Activated CD8-positive, alpha-beta memory T cell treated with anti-CD3 and anti-CD28 coated beads, Interleukin-2, amount 50 U/mL, for 4 hours (primary cell): ENCODE results near the gene FADS6.
A peak's percentile ranks its signal among the peaks of the same experiment; 100 is the strongest.
"Not testable (repeated sequence)": the region's sequence is repeated elsewhere in the genome, so short reads cannot be mapped to it uniquely, and the experiment has no call there.

Source experiments
- DNase-seq: peaks from one replicate; pipeline ENCODE4 v3.0.0-alpha.2; 2020

The FADS6 gene

GRCh38 chr17:74882517-74883240 is 10.8 kb downstream of the FADS6 start:
- DNase-seq: no peak

GRCh38 chr17:74881073-74881472 is 12.4 kb downstream of the FADS6 start:
- no peak for DNase-seq

DNA sequence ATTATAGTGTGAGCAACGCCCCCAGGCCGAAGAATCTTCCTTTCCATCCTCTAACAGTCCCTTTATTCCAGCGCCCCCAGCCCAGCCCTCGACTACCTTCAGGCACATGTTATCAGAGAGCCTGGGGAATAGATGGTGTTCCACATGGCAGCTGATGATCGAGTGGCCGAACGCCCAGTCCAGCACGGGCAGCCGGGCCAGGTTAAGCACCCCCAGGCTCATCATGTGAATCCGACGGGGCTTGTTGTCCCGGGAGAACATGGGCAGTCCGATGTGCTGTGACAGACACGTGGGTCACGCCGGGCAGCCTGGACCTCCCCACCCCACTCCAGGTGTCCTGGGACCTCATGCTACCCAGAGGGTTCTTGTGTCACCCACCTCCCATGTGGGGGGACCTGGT is 14.1 kb downstream of the FADS6 start:
- DNase-seq: no peak

- DNase-seq: no peak
These were observed 14.8 kb downstream of the FADS6 start for GRCh38 chr17:74878658-74879057.

DNA sequence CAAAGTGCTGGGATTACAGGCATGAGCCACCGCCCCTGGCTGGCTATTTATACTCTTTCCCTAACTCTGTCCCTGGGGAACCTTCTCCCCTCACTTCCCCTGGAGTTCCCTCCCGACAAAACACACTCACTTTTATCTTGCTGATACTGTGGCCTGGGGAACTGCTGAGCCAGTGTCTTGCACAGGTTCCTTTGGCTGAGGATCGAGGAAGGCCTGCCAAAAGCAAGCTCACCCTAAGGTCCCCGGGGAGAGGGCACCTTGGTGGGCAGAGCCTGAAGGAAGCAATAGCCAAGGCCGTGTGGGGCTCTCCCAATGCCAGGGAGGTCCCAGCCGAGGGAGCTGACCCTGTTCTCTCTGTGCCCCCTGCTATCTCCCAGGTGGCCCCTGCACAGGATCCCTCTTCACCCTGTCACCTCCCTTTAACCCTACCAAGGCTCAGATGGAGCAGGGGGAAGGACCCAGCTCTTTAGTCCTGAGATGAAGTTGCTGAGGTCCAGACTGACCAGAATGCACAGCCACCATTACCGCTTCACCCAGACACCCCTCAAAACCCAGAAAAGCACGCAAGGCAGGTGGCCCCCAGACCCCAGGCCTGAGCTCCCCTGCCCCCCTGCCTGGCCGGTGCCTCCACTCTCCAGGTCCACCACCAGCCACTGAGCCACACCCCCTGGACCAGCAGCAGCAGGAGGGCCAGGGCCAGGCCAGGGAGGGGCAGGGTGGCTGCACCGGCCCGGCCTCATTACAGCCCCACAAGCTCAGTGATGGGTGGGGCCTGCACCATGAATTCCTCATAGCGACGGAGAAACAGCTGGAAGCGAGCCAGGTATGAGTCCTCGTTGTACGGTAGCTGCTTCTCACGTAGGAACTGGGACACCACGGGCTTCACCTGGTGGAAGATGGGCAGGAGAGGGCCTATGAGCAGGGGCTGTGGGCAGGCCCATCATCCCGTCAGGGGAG is 15.6 kb downstream of the FADS6 start:
- no peak for DNase-seq

DNA sequence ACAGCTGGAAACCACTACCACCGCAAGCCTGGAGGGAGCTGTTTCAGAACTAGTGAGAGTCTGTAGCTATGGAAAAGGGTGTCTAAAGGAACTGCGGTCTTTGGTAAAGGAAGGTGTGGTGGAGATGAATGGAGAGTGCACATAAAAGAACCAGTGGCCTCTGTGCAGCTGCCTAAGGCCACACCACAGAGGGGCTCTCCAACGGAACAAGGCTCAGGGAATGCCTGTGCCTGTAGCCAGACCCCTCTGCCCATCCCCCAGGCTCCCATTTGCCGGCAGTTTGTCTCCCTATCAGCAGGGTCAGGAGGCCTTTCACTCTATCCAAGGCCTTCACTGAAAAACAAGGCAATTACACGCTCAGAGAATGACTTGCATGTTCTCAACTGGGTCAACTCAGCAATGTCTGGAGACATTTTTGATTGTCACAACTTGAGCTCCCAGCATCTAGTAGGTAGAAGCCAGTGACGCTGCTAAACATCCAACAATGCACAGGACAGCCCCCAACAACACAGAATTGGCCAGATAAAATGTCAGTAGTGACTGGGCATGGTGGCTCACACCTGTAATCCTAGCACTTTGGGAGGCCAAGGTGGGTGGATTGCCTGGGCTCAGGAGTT is 17.3 kb downstream of the FADS6 start:
- no peak for DNase-seq

DNA sequence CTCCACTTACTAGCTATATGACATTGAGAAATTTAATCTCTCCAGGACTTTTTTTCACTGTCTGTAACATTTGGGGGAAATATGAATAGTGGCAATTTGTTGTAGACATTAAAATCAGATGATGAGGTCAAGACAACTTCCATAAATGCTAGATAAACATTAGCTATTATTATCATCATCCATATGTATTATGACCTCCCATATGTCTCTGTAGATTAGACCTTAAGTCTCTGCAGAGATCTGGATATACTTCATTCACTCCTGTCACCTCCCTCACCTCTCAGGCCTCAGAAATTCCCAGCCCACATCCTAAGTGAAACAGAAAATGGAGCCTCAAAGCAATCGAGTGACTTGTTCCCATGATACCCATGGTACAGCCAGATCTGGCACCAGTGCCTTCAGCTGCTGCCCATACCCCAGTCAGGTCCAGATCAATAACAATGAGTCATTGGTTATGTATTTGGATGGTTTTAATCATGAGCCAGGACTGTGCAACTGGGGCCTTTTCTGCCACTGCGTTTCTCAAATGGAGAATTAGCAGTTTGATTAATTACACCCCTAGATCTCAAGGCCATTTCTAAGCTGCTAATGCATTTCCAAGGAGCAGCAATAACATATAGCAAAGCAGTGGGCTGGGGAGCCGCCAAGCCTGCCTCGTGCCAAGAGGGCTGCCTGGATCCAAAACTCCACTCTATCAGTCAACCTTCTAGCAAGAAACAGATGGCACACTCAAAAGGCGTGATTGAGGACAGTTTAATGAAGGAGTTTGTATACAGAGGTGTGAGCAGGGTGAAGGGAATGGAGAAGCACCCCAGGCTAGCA is 18.1 kb downstream of the FADS6 start:
- no peak for DNase-seq

DNA sequence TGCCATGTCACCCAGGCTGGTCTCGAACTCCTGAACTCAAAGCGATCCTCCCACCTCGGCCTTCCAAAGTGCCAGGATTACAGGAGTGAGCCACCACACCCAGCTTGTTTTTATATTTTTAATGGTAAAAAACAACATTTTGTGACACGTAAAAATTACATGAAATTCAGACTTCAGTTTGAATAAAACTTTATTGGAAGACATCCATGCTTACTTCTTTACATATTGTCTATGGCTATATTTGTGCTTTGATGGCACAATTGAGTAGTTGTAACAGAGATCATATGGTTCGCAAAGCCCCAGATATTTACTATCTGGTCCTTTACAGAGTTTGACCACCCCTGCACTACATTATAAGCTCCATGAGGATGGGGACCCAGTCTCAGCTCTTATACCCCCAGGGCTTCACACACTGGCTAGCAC is 18.8 kb downstream of the FADS6 start:
- DNase-seq: no peak

- DNase-seq: no peak
These were observed 19.4 kb downstream of the FADS6 start for GRCh38 chr17:74873874-74874614.

- peak; percentile 99 for DNase-seq
These were observed 20.2 kb downstream of the FADS6 start for GRCh38 chr17:74873037-74873873.

GRCh38 chr17:74872313-74873036 is 21.0 kb downstream of the FADS6 start, which contains the start of gene FDXR:
FDXR (minus strand) TSS chr17:74872994; CDS start chr17:74872944, 50 bp downstream.
- no peak for DNase-seq

GRCh38 chr17:74871356-74872076 is 21.9 kb downstream of the FADS6 start:
- no peak for DNase-seq

DNA sequence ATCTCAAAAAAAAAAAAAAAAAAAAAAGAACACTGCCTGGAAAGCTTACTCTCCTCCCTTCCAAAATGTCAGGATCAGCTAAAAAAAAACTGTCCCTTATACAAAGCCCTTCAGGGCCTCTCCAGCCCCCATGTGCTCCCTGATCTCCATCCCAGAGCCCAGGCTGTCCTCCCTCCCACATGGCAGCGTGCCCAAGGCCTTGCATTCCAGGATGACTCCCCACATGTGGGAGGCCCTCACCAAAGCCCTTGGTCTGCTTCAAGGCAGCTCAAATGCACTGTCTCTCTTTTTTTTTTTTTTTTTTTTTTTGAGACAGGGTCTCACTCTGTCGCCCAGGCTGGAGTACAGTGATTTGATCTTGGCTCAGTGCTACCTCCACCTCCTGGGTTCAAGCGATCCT is 22.9 kb downstream of the FADS6 start:
- DNase-seq: no peak

GRCh38 chr17:74870028-74870427 is 23.4 kb downstream of the FADS6 start:
- not testable (repeated sequence) for DNase-seq

- DNase-seq: no peak
These were observed 24.6 kb downstream of the FADS6 start for GRCh38 chr17:74868908-74869255.

- no peak for DNase-seq
These were observed 25.1 kb downstream of the FADS6 start for GRCh38 chr17:74868251-74868907.

DNA sequence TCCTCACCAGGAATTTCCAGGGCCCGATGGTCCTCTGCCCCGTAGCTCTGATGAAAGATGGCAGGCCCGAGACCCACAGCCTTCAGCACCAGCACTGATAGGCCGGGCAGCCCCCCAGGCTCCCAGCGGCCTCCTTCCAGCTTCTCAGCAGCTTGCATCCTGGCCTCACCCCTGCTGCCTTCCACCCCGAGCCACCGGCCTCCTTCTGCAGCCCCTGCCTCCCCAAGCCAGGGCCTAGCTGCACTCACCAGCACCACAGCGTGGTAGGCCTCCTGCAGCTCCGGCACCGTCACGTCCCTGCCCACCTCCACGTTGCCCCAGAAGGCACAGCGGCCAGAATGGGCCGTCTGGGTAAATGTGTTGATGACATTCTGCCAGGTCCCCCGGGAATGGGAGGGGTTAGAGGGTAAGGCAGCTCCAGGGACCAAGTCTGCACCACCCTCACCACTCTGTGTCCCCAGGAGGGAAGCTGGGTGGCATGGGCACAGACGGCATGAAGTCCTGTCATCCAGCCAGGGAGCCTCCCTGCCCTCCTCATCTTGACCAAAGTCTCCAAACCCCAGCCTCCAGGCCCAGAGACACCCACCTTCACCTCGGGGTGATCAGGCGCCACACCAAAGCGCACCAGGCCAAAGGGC is 27.1 kb downstream of the FADS6 start:
- DNase-seq: no peak

GRCh38 chr17:74865504-74866197 is 27.8 kb downstream of the FADS6 start:
- no peak for DNase-seq
